Measurements from ENCODE around the gene CLIP2. TPM values are rescaled to one million over a fixed set of nuclear protein-coding genes. Genes with fewer than 3 reads are reported as not detected.
A peak's percentile ranks its signal among the peaks of the same experiment; 100 is the strongest.
"Not testable (repeated sequence)": the region's sequence is repeated elsewhere in the genome, so short reads cannot be mapped to it uniquely, and the experiment has no call there.

The CLIP2 gene
- total RNA-seq (ENCODE audit: low replicate concordance) = 31.9 and 89.9 TPM in 2 replicates

DNA sequence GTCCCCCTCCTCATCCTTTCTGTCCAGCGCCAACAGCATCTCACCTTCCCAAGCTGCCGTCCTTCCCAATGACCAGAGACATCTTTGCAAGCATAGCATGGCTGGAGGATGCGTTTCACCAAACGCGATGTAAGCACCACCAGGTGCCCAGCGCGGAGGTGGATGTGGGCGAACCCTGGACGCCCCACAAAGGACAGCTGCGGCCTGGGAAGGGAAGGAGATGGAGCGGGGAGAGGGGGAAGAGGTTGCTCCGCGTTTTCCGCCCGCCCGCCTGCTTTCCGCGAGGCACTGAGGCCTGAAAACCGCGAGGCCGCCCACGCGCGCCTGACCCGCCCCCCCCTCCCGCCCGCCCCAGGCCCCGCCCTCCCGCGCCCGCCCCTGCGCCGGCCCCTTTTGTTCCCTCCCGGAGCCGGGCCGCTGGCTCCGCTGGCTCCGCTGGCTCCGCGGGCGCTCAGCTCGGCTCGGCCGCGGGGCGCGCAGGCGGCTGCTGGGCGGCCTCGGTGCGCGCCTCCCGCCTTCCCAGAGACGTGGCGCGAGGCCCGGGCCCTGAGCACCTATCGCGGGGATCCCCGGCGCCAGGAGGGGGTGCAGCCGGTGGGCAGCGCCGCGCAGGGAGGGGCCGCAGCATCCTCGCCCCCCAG lies at the start of gene CLIP2:
TSS of gene CLIP2 (plus strand) at position 390 of the 641 bp plus-strand sequence. CDS start 28,140 bp downstream, outside the sequence.
- peak within 1 kb of the TSS; percentile 85 for H3K4me3 ChIP-seq (ENCODE audit: low read depth, low read length)
- peak; percentile 75 for DNase-seq (ENCODE audit: low read depth)
- TF ChIP-seq, protein P1, sequence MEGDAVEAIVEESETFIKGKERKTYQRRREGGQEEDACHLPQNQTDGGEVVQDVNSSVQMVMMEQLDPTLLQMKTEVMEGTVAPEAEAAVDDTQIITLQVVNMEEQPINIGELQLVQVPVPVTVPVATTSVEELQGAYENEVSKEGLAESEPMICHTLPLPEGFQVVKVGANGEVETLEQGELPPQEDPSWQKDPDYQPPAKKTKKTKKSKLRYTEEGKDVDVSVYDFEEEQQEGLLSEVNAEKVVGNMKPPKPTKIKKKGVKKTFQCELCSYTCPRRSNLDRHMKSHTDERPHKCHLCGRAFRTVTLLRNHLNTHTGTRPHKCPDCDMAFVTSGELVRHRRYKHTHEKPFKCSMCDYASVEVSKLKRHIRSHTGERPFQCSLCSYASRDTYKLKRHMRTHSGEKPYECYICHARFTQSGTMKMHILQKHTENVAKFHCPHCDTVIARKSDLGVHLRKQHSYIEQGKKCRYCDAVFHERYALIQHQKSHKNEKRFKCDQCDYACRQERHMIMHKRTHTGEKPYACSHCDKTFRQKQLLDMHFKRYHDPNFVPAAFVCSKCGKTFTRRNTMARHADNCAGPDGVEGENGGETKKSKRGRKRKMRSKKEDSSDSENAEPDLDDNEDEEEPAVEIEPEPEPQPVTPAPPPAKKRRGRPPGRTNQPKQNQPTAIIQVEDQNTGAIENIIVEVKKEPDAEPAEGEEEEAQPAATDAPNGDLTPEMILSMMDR (IDR thresholded peaks at IDR 0.05; ENCODE audit: insufficient read depth, low read length) = no peak

DNA sequence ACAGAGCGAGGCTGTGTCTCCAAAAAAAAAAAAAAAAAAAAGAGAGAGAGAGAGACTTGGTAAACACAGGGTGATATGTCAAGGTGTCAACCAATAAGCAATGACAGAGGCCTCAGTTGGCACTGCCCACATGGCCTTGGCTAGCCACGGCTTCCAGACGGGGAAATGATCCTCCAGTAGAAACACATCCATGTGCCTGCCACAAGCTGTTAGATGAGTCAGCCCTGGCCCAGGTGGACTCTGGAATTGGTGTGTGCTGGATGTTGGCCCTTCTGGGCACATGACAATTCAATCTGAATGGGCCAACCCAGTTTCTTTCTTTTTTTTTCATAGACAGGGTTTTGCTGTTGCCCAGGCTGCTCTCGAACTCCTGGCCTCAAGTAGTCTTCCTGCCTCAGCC lies 48.7 kb upstream of the CLIP2 start:
- H3K4me3 ChIP-seq (ENCODE audit: low read depth, low read length) = no peak overlapping the region
- TF ChIP-seq, protein P1 (IDR thresholded peaks at IDR 0.05; ENCODE audit: insufficient read depth, low read length) = no peak
- DNase-seq (ENCODE audit: low read depth) = no peak

DNA sequence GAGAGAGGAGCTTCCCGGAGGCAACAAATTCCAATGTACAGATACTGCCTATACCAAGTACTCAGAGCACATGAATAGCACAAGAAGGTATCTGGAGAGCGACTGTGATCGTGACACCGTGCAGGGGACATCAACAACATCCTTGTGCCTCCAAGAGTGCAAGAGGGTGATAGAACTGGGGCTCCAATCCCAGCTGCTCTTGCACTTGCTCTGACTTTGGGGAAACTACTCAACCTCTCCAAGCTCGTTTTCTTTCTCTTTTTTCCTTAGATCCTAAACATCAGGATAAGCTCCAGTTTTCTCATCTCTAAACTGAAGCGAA lies 47.1 kb upstream of the CLIP2 start:
- no peak for DNase-seq (ENCODE audit: low read depth)
- no peak overlapping the region for H3K4me3 ChIP-seq (ENCODE audit: low read depth, low read length)
- TF ChIP-seq, protein P1 (IDR thresholded peaks at IDR 0.05; ENCODE audit: insufficient read depth, low read length) = no peak

DNA sequence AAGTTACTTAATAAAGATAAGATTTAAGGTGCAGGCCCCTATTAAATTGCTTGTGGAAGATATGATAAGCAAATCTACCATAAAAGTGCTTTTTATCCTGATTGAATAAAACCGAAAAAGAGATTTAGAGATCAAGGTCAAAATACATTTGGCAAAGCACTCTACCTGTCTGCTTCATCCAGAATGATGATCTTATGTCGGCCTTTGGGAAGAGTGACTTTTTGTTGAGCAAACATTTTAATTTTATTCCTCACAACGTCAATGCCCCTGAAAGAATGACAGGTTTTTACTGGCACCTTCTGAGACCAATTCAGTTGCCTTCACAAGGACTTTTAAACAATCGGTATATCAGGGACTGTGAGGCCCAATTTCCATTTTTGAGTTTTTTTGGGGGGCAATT lies 42.7 kb upstream of the CLIP2 start:
- H3K4me3 ChIP-seq (ENCODE audit: low read depth, low read length) = no peak overlapping the region
- TF ChIP-seq, protein P1 (IDR thresholded peaks at IDR 0.05; ENCODE audit: insufficient read depth, low read length) = no peak
- no peak for DNase-seq (ENCODE audit: low read depth)

DNA sequence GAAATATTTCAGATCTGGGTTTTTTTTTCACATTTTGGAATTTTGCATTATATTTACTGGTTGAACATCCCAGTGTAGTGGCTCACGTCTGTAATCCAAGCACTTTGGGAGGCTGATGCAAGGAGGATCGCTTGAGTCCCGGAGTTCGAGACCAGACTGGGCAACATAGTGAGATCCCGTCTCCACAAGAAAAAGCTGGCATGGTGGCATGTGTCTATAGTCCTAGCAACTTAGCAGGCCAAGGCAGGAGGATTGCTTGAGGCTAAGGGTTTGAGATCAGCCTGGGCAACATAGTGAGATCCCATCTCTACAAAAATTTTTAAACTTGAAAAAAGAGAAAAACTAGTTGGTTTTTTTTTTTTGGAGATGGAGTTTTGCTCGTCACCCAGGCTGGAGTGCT lies 41.1 kb upstream of the CLIP2 start:
- TF ChIP-seq, protein P1 (IDR thresholded peaks at IDR 0.05; ENCODE audit: insufficient read depth, low read length) = no peak
- no peak for DNase-seq (ENCODE audit: low read depth)
- H3K4me3 ChIP-seq (ENCODE audit: low read depth, low read length) = no peak overlapping the region

DNA sequence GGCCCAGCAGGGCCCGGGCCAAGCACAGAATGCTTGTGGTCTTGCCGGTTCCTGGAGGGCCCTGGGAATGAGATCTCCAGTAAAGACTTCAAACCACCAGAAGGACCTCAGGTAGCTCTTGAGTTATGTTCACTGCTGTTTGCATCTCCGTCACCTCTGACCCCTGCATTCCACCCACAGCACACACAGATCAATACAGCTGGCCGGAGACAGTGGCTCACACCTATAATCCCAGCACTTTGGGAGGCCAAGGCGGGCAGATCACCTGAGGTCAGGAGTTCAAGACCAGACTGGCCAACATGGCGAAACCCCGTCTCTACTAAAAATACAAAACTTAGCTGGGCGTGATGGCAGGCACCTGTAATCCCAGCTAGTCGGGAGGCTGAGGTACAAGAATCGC lies 40.1 kb upstream of the CLIP2 start:
- DNase-seq (ENCODE audit: low read depth) = not testable (repeated sequence)

DNA sequence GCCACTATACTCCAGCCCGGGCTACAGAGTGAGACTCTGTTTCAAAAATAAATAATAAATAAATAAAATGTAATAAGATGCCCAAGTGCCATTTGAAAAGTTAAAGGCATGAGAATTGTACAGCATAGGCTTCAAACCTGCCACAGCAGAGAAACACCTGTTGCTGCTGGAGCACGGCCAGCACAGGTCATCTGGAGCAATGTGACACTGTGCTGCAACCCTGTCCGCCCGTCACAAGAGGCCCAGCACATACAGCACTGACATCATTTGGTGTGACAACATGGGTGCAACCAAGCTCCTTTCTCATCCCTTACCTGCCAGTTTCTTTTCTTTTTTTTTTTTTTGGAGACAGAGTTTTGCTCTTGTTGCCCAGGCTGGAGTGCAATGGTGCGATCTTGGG lies 36.3 kb upstream of the CLIP2 start:
- H3K4me3 ChIP-seq (ENCODE audit: low read depth, low read length) = no peak overlapping the region
- no peak for DNase-seq (ENCODE audit: low read depth)
- TF ChIP-seq, protein P1 (IDR thresholded peaks at IDR 0.05; ENCODE audit: insufficient read depth, low read length) = no peak

More for the DNA sequence above, 40.1 kb upstream of the CLIP2 start:
- H3K4me3 ChIP-seq (ENCODE audit: low read depth, low read length) = not testable (repeated sequence)

All from fibroblast of the aortic adventitia (primary cell).